Stimulated activated CD8-positive, alpha-beta memory T cell treated with anti-CD3 and anti-CD28 coated beads, Interleukin-12 subunit alpha, Interleukin-12 subunit beta, amount 100 ng/mL, for 1 hour (primary cell): ENCODE results near the gene KCTD20.

Experiments
- DNase-seq: peaks from one replicate; pipeline ENCODE4 v3.0.0-alpha.2; 2020; ENCODE audit warnings: low read depth

The KCTD20 gene

DNA sequence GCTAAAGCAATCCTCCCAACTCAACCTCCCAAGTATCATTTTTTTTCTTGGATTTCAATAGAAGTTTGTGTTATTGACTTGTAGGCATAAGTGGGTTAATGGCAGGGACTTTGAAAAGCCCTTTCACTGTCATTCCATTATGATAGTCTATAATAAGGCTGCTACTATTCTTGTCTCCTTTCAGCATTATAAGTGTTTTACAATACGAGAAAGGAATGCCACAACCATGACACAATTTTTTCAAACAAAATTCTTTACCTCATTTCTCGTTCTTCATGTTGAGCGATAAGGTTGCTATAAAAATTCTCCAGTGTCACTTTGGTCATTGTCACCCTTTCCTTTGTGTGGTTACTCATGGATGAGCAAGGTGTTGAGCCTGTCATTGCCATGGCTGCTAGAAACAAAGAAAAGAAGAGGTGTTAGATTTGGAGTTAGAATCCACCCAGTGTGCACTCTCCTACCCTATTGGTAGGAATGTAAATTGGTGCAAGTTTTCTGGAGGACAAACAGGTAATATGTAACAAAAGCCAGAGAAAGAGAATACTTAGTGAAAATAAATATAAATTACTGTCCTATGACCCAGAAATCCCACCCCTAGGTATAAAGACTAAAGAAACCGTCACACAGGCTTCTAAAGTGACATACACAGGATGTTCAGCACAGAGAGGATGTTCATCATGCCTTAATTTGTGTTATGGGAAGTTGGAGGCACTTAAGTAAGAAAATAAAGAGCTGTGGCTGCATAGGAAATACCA, 97.2 kb downstream of the KCTD20 start:
- DNase-seq: no peak
